HepG2 (cell line): ENCODE data around the gene SARS2. TPM values are rescaled to one million over a fixed set of nuclear protein-coding genes. Genes with fewer than 3 reads are reported as not detected.
A peak's percentile ranks its signal among the peaks of the same experiment; 100 is the strongest.

ENCODE experiments used
- CEBPZ ChIP-seq: IDR thresholded peaks from 2 replicates; pipeline ENCODE4 v1.6.1; 2012; ENCODE audit warnings: low read length, improper control_type of control experiment
- ETV5 ChIP-seq: IDR thresholded peaks from 2 replicates; pipeline ENCODE4 v1.6.1; 2018; ENCODE audit warnings: missing biosample characterization, missing genetic modification reagents, inconsistent platforms, borderline replicate concordance
- KLF16 ChIP-seq, 2 experiments: sonication (generic) in 1 of 2; formaldehyde crosslinking in 1 of 2; IDR thresholded peaks; 2 replicates each; pipeline versions ENCODE4 v1.6.1 to v1.8.0; 2016 to 2023; ENCODE audit warnings: missing genetic modification reagents in 2 of 2, missing compliant biosample characterization in 1 of 2
- MEIS2 ChIP-seq: sonication (generic); formaldehyde crosslinking; IDR thresholded peaks from 2 replicates; pipeline ENCODE4 v1.9.0; 2021; ENCODE audit warnings: mild to moderate bottlenecking, missing genetic modification reagents
- NFATC3 ChIP-seq: sonication (generic); formaldehyde crosslinking; IDR thresholded peaks from 2 replicates; pipeline ENCODE4 v1.5.1; 2020; ENCODE audit warnings: mild to moderate bottlenecking, missing genetic modification reagents
- PHF21A ChIP-seq: sonication (generic); formaldehyde crosslinking; IDR thresholded peaks from 2 replicates; pipeline ENCODE4 v1.5.0; 2020; ENCODE audit warnings: mild to moderate bottlenecking, missing genetic modification reagents
- SALL1 ChIP-seq: sonication (generic); formaldehyde crosslinking; IDR thresholded peaks from 2 replicates; pipeline ENCODE4 v1.8.0; 2022; ENCODE audit warnings: mild to moderate bottlenecking, missing genetic modification reagents
- ZFP82 ChIP-seq: sonication (generic); formaldehyde crosslinking; IDR thresholded peaks from 2 replicates; pipeline ENCODE4 v1.5.1; 2020; ENCODE audit warnings: mild to moderate bottlenecking, missing genetic modification reagents, borderline replicate concordance
- ZNF513 ChIP-seq: sonication (generic); formaldehyde crosslinking; conservative IDR thresholded peaks from 2 replicates; pipeline ENCODE4 v1.5.0; 2020; ENCODE audit warnings: missing genetic modification reagents
- ZNF543 ChIP-seq: sonication (generic); formaldehyde crosslinking; IDR thresholded peaks from 2 replicates; pipeline ENCODE4 v1.4.0; 2020; ENCODE audit warnings: mild to moderate bottlenecking, missing genetic modification reagents
- ZNF687 ChIP-seq: sonication (generic); formaldehyde crosslinking; IDR thresholded peaks from 2 replicates; pipeline ENCODE4 v1.5.1; 2020; ENCODE audit warnings: mild to moderate bottlenecking, missing genetic modification reagents, moderate library complexity
- ZNF749 ChIP-seq: sonication (generic); formaldehyde crosslinking; IDR thresholded peaks from 2 replicates; pipeline ENCODE4 v1.8.0; 2022; ENCODE audit warnings: mild to moderate bottlenecking, missing genetic modification reagents, moderate library complexity, borderline replicate concordance
- ZSCAN5A ChIP-seq: sonication (generic); formaldehyde crosslinking; IDR thresholded peaks from 2 replicates; pipeline ENCODE4 v1.8.0; 2022; ENCODE audit warnings: mild to moderate bottlenecking, missing genetic modification reagents, borderline replicate concordance
- ZSCAN9 ChIP-seq: IDR thresholded peaks from 2 replicates; pipeline ENCODE4 v1.6.1; 2016; ENCODE audit warnings: borderline replicate concordance
- ZUFSP ChIP-seq: sonication (generic); formaldehyde crosslinking; IDR thresholded peaks from 2 replicates; pipeline ENCODE4 v1.9.0; 2021; ENCODE audit warnings: missing genetic modification reagents, mild to moderate bottlenecking, borderline replicate concordance
- polyA plus RNA-seq, 8 experiments: library from polyadenylated mRNA; depleted of rRNA in 3 of 8; stranded (reverse) in 7 of 8; unstranded in 1 of 8; fragments of >200 nt; fragmentation: Illumina TruSeq in 4 of 8; extraction: Trizol in 4 of 8; gene quantifications; 2 replicates each; pipeline versions ENCODE4 v1.2.1 to v1.2.3, GENCODE V29; 2011 to 2016; ENCODE audit warnings: low read depth in 4 of 8, missing spikeins in 1 of 8, mixed read lengths in 1 of 8; ENCODE audit not compliant: insufficient read depth in 1 of 8
- total RNA-seq, 5 experiments: library from RNA; depleted of rRNA; stranded (reverse); fragments of >200 nt; fragmentation: Illumina TruSeq; extraction: Trizol; gene quantifications; 2 replicates each; pipeline ENCODE4 v1.2.3, GENCODE V29; 2016; ENCODE audit warnings: low read depth in 1 of 5

Gene SARS2
- total and polyA plus RNA-seq, 2 of the 13 experiments (the other 11 are each of a cell fraction or from before 2014, with no cell fraction given), result 40.0 to 48.6 TPM

GRCh38 chr19:38932425-38933179 lies 2.0 kb upstream of the SARS2 start (continued):
- TF ChIP-seq ZNF687 (CRISPR knock-in tag) (peak; percentile 34; the same call in 1 of the 2 replicates), ZSCAN9 (no peak), SALL1 (CRISPR knock-in tag) (0 out of 2 replicates have a peak, but pooled peaks have one; percentile 9), ZUFSP (CRISPR knock-in tag) (no peak), CEBPZ (no peak), NFATC3 (CRISPR knock-in tag) (no peak), KLF16 (CRISPR knock-in tag; IDR thresholded peaks at IDR 0.05) (no peak), MEIS2 (CRISPR knock-in tag) (no peak), ETV5 (CRISPR knock-in tag) (no peak), ZFP82 (no peak), ZNF749 (no peak), ZSCAN5A (no peak), ZNF543 (CRISPR knock-in tag) (no peak), ZNF513 (CRISPR knock-in tag) (no peak), PHF21A (CRISPR knock-in tag) (0 out of 2 replicates have a peak, but pooled peaks have one; percentile 22)
